OCI-M1 (cell line): ENCODE data around the gene TCF15.
A peak's percentile ranks its signal among the peaks of the same experiment; 100 is the strongest.

Source experiments
- DNase-seq: peaks from one replicate; lab custom pipeline; 2025; lab: John Stamatoyannopoulos, UW

TCF15 gene

DNA sequence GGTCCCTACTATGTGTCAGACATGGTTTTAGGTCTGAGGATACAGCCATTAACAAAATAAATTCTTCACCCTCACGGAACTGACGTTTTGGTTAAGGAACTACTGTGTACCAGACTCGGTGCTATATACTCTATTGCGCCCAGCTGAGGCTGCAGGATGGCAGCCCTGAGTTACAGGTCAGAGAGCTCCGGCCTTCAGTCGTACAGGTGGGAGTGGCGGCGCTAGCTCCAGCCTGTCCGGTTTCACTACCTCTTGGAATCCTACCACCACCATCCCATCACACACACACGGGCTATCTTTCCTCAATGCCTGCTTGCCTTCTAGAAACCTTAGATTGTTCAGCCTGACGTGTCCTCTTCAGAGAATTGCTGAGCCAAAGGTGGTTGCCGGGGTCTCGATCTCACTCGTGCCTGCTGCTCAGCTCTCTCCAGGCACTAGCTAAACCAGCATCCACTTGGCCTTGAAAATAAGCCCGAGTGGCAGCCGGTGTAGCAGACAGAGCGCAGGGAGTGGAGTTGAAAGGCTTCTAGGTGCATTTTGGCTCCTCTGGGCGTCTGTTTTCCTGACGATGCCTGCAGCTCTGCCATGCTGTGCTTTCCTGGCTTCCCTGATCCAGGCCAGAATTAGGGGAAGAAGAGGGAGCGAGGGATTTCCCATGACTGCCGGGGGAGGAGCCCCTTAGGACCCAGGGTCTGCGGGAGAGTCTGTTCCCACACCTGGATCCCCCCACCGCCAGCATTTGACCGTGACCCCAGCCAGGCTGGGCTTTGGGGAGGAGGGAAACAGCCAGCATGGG, 1.1 kb upstream of the TCF15 start:
- no peak for DNase-seq

DNA sequence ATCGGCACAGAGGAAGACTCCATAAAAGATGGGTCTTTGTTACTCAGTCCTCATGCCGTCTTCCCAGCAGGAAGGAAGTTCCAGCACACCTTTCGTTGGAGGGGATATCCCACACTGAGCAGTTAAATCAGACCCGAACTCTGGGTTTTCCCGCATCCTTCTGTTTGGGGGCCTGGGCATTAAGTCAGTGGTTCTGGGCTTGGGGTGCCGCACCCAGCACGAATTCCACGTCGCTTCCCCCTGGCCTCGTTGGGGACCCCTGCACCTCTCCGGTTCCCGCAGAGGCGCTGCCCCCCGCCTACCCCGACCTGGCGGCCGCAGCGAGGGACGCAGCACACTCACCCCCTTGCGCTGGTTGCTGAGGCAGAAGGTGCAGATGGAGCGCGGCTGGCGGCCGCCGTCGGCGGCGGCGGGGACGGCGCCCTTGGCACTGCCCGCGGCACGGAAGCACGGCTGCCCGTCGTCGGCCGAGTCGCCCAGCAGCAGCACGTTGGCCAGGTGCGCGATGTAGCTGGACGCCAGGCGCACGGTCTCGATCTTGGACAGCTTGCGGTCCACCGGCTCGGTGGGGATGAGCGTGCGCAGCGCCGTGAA, 641 bp downstream of the TCF15 start:
- no peak for DNase-seq

DNA sequence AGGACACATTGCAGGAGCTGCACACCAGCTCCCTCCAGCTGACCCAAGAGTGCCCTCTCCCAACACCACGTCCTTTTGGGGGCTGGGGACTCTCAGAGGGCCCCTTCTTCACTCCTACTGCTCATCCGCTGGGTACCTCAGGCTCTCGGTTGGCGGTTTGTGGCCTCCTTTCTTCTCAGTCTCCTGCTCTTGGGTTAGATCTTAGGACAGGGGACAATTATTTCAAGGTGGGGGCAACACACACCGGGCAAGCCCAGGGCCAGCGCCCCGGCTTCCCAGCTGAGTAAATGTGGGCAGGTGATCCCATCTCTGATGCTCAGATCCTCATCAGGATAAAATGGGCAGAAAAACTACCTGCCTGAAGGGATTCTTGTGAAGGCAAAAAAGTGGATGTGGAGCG, 1.1 kb downstream of the TCF15 start:
- no peak for DNase-seq

DNA sequence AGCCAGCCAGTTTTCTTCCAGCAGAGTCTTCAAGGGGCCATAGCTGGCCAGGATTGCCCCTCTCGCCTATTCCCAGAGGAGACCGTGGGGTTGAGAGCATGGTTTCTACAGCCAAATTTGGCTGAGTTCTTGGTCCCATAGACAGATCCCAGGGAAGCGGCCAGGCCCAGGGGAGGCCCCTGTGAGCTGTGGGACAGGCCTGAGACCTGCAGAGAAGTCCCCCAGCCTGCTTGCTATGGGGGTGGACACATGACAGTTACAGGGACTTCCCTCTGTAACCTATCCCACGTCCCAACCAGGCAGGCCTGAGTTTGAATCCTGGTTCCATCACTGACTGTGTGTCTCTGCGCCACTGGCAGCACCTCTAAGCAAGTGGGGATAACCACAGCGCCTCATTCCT, 2.6 kb downstream of the TCF15 start:
- no peak for DNase-seq

GRCh38 chr20:605237-605636, 4.9 kb downstream of the TCF15 start:
- DNase-seq, result no peak

DNA sequence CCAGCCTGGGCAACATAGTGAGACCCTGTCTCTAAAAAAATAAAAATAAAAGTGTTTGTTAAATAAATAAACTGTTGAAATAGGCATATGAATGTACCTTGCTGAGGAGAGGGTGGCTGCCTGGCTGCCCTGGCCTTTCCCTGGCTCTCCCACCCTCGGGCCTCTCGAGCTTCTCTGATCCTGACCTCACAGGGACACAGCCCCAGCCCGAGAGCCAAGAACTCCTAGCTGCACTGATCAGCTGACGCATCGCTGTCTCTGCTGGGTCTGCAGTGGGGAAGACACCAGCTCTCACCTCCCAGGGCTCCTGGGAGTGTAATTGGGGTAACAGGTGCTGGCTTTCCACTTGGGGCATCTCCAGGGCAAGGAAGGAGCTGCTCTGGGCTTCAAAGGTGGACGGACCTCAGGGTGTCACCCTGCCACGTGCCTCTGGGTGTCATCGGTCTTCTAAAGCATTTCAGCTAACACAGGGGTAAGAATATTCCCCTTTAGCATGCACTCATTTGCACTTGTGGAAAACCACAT, 6.9 kb downstream of the TCF15 start:
- DNase-seq, result peak; percentile 13

GRCh38 chr20:602111-602970, 7.8 kb downstream of the TCF15 start:
- DNase-seq, result no peak

DNA sequence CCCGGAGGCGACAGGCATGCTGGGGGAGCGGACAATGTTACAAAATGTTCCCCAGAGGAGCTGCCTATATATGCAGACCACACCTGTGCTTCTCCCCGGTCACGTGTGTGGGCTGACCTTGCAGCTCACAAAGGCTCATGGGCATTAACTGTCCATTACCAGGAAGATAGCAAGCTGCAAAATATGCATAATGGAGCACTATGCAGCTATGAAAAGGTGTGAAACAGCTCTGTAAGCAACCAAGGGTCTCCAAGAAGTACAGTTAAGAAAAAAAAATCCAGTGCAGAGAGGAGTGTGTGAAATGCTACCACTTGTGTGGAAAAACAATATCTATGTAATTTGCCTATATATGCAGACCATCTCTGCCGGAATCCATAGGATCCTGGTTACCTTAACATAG, 9.4 kb downstream of the TCF15 start:
- no peak for DNase-seq

GRCh38 chr20:600141-600540, 10.0 kb downstream of the TCF15 start:
- no peak for DNase-seq

DNA sequence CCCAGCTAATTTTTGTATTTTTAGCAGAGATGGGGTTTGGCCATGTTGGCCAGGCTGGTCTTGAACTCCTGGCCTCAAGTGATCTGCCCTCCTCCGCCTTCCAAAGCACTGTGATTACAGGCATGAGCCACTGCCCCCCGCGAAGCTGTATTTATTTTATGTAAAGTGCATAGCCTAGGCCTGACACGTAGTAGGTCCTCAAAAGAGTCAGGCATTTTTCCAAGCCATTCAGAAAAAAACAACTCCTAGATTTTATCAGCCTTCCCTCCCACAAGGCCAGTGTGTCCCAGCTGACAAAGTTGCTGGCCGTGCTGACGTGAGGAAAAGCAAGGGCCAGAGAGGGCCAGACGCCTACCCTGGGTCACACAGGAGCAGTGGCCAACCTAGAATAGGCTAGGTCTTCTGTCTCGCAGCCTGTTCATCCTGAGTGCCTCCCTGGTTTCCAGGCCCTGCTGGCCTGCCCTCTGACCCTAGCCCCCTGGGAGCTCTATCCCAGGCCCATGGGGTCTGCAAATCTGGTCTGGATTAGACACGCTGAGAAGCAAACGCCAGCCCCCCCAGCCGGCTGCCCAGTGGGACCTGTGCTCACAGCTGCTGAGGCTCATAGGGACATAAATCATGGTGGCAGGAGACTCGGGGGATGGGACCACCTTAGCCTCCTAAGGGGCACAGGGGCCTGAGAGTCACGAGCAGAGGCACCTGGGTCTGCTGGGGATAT, 11.8 kb downstream of the TCF15 start:
- DNase-seq, result no peak

GRCh38 chr20:597560-597959, 12.5 kb downstream of the TCF15 start:
- DNase-seq, result no peak

- no peak for DNase-seq
These were observed 14.5 kb downstream of the TCF15 start for GRCh38 chr20:595330-596308.

GRCh38 chr20:592506-592905, 17.6 kb downstream of the TCF15 start:
- DNase-seq, result no peak

- no peak for DNase-seq
These were observed 18.2 kb downstream of the TCF15 start for GRCh38 chr20:591941-592340.

DNA sequence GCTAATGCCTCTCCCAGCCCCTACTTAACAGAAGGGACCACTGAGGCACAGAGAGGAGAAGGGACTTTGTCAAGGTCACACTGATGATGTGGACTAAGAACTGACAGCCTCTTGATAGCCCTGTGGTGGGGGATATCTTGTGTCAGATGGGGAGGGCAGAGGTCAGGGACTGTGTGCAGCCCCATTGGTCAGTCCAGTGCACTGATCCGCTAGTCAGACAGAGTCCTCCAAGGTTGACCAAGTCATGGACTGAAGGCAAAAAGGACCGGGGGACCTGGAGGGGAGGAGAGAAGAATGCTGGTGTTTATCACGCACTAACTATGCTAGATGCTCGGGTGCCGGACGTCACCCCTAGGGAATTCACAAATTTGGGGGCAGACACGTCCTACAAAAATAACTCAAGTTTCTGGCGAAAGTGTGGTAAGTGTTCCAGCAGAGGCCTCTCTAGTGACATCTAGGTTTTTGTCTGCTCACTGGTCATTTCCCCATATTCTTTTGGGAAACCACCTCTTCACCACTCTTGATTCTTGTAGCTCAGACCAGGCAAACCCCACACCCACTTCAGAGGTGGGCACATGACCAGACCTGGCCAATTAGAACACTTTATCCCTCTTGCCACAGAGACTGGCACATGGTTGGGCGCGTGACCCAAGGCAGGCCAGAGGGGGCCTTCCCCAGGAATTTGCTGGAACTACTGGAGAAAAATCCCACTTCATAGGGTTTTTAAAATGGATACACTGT, 21.0 kb downstream of the TCF15 start:
- DNase-seq, result peak; percentile 27

- DNase-seq, result peak; percentile 43
These were observed 21.6 kb downstream of the TCF15 start for GRCh38 chr20:588476-588875.

DNA sequence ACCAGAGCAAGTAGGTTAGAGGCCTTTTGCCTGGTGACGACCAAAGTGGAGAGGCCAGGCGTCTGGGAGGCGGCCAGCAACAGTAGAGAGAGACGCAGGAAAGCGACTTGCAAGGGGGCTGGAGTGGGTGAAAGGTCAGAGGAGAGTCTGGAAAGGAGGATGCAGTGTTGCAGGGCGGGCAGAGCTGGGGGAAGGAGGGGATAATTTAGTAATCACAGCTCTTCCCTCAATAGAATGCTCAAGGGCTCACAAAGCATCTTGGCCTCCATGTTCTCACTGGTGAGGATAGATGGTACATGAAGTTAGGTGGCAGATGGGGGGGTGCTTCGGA, 25.2 kb downstream of the TCF15 start:
- no peak for DNase-seq

- peak; percentile 67 for DNase-seq
These were observed 25.7 kb downstream of the TCF15 start for GRCh38 chr20:584161-584970.

DNA sequence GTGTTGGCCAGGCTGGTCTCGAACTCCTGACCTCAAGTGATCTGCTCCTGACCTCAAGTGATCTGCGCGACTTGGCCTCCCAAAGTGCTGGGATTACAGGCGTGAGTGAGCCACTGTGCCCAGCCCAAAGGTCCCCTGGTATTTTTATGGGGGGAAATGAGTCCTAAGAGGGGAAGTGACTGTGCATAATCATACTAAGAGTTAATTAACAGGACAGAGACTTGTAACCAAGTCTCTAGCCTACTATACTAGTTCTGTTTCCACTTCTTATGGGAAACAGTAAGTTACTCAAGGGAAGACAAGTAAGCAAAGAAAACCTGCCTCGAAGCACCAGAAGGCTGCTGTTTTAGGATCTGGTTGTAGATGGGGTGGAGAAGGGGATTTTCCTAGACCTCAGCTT, 27.9 kb downstream of the TCF15 start:
- DNase-seq, result no peak
